ENCODE measurements around the gene PNLIPRP2.

Gene PNLIPRP2

DNA sequence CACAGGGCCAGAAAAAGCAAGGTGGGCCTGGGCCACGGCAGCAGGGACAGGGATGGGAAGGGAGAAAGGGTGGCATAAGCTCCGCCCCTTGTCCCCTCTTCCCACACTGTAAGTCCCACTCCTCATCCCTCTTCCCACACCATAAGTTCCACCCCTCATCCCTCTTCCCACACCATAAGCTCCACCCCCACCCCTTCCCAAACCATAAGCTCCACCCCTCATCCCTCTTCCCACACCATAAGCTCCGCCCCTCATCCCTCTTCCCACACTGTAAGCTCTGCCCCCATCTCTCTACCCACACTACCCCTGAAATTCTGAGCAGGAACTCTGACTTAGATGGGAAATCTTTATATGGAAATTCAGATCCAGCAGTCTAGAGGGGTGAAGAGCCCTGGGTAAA lies 65.9 kb downstream of the PNLIPRP2 start:
- no peak for DNase-seq

DNA sequence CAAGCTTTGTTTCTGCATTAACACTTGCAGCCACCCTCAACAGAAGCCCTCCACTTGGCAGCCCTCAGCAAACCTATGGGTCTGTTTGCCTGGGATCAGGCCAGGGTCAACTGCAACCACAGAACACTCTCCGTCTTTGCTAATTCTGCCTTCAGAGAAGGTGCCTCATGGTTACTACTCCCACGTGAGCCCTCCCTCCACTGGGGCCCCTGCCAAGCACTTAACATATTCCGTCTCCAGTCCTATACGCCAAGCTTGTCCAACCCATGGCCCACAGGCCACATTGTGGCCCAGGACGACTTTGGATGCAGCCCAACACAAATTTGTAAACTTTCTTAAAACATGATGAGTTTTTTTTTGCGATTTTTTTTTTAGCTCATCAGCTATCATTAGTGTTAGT lies 66.9 kb downstream of the PNLIPRP2 start:
- no peak for DNase-seq

DNA sequence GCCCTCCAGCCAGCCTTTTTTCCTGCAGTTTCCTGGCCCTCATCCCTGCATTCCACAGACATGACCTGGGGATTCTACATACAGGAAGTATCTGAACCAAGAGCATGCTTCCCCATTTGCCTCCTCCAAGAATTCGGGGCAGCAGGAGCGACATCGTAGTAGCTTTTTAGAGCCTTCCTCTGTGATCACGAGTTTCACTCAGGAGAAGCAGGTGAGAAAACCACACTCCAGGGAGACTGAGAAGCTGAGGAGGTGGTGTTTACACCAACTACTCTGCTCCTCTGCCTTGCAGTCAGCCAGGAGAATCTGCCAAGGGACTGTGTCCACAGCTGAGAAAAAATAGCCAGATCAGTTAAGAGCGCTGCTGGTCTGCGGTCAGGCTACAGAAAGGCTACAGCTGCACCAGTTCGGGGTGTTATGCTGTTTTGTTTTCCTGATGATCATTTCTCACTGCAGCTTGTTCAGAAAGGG lies 67.5 kb downstream of the PNLIPRP2 start:
- DNase-seq = no peak

DNA sequence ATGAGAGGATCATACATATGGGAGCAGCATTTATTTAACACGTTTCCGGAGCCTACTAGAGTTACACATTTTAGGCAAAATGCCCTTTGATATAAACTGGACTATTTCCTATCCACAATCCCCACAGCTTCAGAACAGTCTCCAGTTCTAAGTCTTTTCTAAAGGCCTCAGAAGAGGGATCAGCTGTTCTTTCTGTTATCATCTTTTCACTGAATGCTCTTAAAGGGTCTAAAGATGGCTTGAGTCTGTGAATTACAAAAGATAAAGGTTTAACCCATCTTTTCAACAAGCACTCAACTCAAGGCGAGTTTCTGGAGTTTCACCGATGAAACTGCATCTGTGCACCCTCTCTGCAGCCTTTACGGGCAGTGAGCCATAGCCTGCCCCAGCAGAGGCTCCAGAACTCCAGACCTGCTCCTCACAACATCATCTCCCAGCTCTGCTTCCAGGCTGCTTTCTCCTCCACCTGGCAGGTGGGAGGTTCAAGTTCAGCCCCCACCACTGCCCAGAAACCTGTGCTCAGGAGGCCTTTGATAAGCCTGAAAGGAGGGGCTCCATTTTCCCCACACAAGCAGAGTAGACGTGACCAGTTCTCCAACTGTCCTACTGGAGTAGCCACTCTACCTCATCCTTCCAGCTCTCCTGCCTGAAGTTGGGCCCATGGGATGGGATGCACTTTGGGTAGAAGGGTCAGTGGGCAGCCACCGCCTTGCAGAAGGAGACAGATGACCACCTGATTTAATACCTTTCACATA lies 68.2 kb downstream of the PNLIPRP2 start:
- DNase-seq = no peak

DNA sequence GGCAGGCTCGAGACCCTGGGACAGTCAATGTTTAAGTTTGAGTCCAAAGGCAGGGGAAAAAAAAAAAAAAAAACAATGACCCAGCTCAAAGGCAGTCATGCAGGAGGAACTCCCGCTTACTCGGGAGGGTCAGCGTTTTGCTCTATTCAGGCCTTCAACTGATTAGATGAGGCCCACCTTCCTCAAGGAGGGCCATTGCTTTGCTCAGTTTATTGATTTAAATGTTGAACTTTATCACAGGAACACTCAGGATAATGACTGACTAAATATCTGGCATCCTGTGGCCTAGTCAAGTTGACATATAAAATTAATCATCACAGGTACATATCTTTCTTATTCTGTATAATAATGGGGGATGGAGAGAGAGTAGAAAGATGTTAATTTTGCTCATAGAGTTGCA lies 69.0 kb downstream of the PNLIPRP2 start:
- DNase-seq = no peak

DNA sequence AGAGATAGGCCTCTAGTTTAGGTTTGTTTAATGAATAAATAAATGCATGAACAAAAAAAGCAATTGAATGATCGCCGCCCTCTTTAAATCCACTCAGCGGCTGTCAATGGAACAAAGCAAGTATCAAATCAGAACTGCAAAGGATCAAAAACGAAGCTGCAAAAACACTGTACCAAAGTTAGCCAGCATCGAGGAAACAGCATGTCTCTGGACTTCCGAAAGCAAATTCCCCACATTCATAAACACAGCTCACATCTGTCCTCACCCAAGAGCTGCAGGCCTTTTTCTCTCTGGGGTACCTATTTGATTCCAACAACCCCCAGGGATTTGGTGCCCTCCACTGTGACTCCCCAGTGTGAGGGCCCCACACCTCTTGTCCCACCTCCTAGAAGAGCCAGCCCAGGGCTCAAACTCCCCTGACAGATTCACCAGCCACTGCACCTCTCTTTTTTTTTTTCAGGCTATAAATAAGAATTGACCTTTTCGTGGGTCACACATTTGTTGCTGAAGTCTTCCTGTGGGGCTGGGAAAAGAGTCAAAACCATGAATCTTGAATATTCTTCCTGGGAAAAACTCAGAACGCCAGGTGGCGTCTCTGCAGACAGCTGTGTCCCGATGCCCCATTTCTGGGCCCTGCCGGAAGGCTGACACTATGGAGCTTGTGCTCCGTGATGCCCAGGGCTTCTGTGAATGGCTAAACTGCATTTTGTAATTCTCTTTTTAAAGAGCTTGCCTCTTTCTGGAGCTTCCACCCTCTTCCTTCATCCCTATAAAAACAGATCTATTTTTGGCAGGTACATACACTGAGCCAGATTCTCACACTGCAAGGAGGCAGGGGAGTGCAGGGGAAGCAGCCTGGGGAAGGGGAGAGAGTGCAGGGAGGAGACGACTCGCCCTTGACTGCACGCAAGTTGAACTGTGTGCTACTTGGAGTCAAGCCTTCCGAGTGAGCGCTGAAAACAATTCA lies 69.9 kb downstream of the PNLIPRP2 start:
- DNase-seq = no peak

DNA sequence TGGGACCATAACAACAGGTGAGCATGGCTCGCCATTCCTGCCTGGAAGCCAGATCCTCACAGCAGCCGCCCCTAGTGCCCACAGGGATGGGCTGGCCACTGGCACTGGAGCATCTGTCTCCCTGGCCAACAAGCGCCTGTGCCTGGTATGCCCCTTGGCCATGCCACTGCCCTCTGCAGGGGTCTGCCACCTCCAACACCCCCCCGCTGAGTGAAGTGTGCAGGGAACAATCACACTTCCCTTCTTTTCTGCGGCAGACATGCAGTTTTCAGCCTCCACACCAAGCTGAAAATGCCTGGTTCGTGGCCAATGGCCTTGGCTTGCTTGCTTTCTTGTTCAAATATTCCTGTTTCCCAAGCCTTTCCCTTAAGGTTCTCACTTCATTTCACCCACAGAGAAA lies 70.9 kb downstream of the PNLIPRP2 start:
- DNase-seq = no peak

DNA sequence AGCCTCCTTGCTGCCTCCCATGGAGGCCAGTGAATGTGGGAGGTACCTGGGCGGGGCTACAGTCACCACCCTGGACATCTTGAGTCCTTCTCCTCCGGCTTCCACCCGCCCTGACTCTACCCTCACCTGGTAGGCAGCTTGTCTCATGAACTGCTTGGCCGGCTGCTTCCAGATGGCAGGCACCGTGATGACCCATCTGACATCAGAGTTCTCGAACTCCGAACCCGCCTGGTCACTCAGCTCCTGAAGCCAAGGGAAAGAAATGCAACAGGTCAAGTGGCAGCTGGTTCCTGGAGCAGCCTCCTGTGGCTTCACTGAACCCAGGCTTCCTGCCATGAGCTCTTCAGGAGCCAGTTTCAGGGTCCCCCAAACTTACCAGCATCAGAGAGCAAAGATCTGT lies 71.5 kb downstream of the PNLIPRP2 start:
- DNase-seq = no peak

DNA sequence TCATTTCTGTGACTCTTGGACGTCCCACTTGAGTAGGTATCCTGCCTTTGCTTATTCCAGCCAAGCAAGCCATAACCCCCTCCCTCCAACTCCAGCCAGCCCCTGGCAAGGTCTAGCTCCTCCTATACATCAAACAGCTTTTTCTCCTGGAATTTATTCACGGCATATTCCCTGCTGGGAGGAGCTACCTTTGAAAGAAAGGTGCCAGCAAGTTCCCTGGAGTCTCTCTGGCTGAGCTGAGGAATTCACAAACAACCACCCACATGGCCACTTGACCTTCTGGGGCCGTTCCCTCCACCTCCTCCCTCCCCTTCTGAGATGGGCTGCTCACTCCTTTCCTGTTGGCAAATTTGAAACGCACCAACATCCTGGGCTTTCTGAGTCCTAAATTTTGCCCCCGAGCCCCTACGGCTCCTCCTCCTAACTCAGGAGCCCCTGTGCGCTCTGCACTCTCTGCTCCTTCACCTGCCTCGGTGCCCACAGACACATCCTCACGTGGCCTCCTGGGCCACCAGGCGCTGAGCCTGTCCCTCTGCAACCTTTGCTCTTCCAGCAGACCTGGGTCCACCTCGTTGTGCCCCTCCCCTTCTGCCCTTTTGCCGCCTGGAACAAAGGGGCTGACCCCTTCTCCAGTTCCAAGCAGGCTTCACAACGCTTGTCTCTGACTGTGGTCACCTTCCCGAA lies 73.6 kb downstream of the PNLIPRP2 start:
- DNase-seq = no peak

All from NCI-H2029 (cell line).